Sigmoid colon (tissue), 4 donors: ENCODE data around the gene YJU2.

Source experiments
- CTCF ChIP-seq, 4 experiments: fragments of 450-650 bp in 3 of 4; fragments of 200-600 bp in 1 of 4; IDR thresholded peaks; one replicate each; pipeline ENCODE4 v1.5.1; 2016 to 2019; ENCODE audit warnings: antibody characterized with exemption in 4 of 4, mild to moderate bottlenecking in 3 of 4, moderate library complexity in 2 of 4
- EP300 ChIP-seq, 4 donors: sonication (generic); formaldehyde crosslinking; IDR thresholded peaks; one replicate each; pipeline ENCODE4 v1.6.1; 2017; ENCODE audit warnings: antibody characterized with exemption in 4 of 4
- POLR2A ChIP-seq, 2 donors: fragments of 450-650 bp; IDR thresholded peaks; one replicate each; pipeline ENCODE4 v1.6.1; 2016; ENCODE audit warnings: antibody characterized with exemption in 2 of 2, mild to moderate bottlenecking in 2 of 2, moderate library complexity in 2 of 2
- POLR2AphosphoS5 ChIP-seq, 4 donors: sonication (generic); formaldehyde crosslinking; IDR thresholded peaks; one replicate each; pipeline ENCODE4 v1.6.1; 2017; ENCODE audit warnings: antibody characterized with exemption in 4 of 4

- TF ChIP-seq CTCF (IDR thresholded peaks at IDR 0.05): no peak
- TF ChIP-seq POLR2AphosphoS5 (IDR thresholded peaks at IDR 0.05): no peak
- TF ChIP-seq POLR2A (IDR thresholded peaks at IDR 0.05): no peak
- TF ChIP-seq EP300 (IDR thresholded peaks at IDR 0.05): no peak
These were observed 37.5 kb downstream of the YJU2 start for GRCh38 chr19:4284176-4284958.
